Astrocyte of the cerebellum (primary cell): ENCODE results near the gene SPATA46.
A peak's percentile ranks its signal among the peaks of the same experiment; 100 is the strongest.

Source experiments
- DNase-seq: peaks from one replicate; pipeline ENCODE4 v3.0.0-alpha.2; 2011; ENCODE audit warnings: low read depth
- H3K4me3 ChIP-seq: 2 replicates; pipeline ENCODE4 v1.5.1; 2011; ENCODE audit warnings: mild to moderate bottlenecking, low read depth, low read length, moderate library complexity
- in situ Hi-C: cut with HindIII; loops from 2 replicates; pipeline ENCODE4 v1.10.0; 2017; ENCODE audit warnings: low sequenced_read_pairs
- TF ChIP-seq, protein P1 (sequence below): IDR thresholded peaks from 2 replicates; pipeline ENCODE4 v1.5.1; 2012; ENCODE audit warnings: low read length, low read depth, moderate library complexity, mild to moderate bottlenecking; ENCODE audit errors: missing control alignments

SPATA46 gene

DNA sequence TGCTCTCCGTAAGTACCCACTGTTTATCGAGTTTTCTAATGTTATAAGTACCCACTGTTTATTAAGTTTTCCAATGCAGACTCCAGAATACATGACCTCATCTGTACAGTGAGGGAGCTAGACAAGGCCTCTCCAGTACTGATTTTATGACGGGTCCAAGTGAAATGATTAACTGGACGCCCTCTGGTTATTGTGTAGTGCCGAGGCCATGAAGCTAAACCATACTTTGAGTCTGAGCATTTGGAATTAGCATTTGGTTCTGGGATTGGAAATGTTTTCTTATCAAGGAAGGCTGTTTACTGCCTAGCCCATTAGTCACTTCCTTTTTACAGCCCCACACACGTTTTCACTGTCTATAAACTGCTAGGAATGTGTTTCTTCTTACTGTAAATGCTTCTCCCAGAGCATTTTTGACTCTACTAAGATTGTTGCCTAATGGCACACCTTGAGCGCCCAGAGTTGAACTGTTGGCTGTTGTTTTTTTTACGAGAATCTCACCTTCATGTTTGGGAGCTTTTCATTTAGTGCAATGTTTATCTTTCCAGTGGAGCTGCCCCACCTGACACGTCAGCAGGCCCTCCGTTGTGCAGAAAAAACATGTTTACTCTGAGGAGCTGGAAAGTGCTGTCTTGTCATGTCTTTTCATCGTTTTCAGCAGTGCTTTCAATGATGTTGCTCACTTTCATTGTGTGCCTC, 26.9 kb downstream of the SPATA46 start:
- DNase-seq, result peak; percentile 26
- in situ Hi-C loops, result no loop called here
- H3K4me3 ChIP-seq, result no peak overlapping the region
- TF ChIP-seq, protein P1, sequence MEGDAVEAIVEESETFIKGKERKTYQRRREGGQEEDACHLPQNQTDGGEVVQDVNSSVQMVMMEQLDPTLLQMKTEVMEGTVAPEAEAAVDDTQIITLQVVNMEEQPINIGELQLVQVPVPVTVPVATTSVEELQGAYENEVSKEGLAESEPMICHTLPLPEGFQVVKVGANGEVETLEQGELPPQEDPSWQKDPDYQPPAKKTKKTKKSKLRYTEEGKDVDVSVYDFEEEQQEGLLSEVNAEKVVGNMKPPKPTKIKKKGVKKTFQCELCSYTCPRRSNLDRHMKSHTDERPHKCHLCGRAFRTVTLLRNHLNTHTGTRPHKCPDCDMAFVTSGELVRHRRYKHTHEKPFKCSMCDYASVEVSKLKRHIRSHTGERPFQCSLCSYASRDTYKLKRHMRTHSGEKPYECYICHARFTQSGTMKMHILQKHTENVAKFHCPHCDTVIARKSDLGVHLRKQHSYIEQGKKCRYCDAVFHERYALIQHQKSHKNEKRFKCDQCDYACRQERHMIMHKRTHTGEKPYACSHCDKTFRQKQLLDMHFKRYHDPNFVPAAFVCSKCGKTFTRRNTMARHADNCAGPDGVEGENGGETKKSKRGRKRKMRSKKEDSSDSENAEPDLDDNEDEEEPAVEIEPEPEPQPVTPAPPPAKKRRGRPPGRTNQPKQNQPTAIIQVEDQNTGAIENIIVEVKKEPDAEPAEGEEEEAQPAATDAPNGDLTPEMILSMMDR, result no peak

DNA sequence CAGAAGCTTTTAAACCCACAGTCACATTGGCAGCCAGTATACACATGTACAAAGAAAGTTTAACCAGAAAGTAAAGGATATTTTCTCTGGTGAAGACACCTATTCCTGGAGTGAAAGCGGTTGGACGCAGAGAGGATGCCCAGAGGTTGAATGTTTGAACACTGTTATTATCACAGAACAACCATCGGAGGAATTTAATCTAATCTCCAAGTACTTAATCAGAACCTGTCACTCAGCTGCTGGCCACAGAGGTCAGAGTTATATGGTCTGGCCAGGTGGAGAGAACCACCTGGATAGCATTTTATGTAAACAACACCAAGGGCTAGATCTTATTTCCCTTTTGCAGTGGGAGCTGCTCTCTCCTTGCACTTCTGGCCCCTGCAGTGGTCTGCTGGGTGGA, 29.4 kb downstream of the SPATA46 start:
- no peak overlapping the region for H3K4me3 ChIP-seq
- TF ChIP-seq, protein P1, result no peak
- in situ Hi-C loops, result no loop called here
- DNase-seq, result no peak

DNA sequence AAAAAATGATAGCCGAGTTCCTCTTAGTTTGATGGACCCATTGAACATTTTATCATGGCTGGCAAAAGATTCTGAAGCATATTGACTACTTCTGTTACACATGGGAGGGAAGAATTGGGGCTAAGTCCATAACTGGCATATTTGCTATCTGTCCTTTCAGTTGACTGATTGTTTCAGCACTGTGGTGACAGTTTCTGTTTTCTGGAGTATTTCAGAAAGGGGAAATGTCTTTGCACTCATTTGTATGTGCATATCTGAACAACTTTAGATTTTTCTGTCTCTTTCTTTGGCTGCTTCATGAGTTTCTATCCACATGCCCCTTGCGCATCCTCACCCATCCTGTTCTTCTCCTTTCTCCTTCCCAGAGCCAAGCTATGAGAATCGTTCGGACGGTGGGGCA, 33.2 kb downstream of the SPATA46 start:
- in situ Hi-C loops, result no loop called here
- no peak overlapping the region for H3K4me3 ChIP-seq
- TF ChIP-seq, protein P1, result no peak
- no peak for DNase-seq

DNA sequence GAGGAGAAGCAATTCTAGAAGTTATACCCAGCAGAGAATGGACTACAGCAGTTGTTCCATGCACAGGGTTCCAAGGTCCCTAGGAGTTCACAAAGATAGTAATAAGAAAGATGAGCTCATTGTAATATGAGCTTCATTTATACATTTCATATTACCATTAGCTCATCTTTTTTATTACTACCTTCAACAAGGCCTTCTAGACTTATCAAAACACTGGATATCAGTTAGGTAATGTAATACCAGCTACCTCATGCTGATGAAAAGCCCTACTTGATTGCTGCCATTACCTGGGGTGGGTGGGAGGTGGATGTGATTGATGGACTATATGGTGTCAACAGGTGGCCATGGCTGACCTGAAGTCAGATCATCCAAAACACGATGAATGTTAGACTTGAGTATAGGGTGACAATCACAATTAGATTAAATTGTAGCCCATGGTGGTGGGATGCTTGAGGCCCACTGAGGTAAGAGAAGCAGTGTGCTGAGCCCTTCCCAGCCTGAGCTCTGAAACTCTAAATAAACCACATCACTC, 34.1 kb downstream of the SPATA46 start:
- TF ChIP-seq, protein P1, result no peak
- H3K4me3 ChIP-seq, result no peak overlapping the region
- in situ Hi-C loops, result no loop called here
- DNase-seq, result no peak

DNA sequence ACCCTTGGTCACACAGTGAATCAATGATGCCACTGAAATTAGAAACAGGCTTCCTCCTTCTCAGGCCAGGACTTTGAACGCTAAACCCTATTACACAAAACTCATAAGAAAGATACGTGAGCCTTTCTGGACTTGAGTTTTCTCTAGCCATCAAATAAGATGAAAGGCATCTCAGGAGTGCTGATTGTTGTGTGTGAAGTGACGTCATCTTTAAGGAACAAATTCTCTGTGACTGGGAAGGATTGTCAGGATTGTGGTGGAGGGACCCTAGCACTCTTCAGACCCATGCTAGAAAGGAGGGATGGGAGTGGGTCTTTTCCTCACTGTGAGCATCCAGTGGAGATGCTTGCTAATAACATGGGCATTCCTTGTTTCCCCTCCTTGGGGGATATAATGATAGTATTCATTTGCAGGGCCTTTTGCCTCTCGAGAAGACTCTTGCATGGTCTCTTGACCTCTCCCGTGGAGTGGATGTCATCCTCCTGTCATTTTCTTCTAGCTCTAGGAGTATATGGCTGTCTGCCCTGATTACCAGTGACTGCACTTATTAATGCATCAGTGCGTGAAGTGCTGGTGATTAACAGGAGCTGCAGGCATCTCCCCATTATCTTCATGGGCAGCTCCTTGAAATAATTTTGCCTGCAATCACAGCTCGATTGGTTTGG, 39.9 kb downstream of the SPATA46 start:
- DNase-seq, result no peak
- H3K4me3 ChIP-seq, result no peak overlapping the region
- TF ChIP-seq, protein P1, result no peak
- in situ Hi-C loops, result no loop called here

DNA sequence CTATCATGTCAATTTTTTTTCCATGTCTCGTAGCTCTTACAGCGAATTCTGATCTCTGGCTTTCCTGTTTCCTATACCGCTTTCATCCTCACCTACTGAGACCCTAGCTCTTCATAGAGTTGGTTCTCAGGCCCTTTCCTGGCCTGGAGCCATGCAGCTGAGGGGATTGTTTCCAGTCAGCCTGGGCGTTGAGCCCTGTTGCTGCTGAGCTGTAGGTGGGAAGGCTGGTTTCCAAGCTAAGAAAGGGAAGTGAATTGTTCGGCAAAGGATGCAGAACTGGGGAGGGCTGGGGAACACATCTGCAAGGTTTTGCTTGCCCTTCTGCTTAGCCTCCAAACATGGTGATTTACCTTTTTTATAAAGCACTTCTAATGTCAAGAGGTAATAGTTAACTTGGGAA, 41.5 kb downstream of the SPATA46 start:
- TF ChIP-seq, protein P1, result no peak
- peak; percentile 55 for DNase-seq
- no peak overlapping the region for H3K4me3 ChIP-seq
- in situ Hi-C loops, result no loop called here
